HG02852 (cell line): ENCODE measurements around the gene HSPB1.
"Not testable (repeated sequence)": the region's sequence is repeated elsewhere in the genome, so short reads cannot be mapped to it uniquely, and the experiment has no call there.

Experiments
- ATAC-seq: cut with Tn5 transposase; IDR thresholded peaks from one replicate; pipeline ENCODE4 v1.9.1; 2021; ENCODE audit warnings: mild to moderate bottlenecking, moderate library complexity; ENCODE audit not compliant: unreplicated experiment

Gene HSPB1

GRCh38 chr7:76303202-76304147, 1.0 kb downstream of the HSPB1 start:
- peak; percentile 36 for ATAC-seq

DNA sequence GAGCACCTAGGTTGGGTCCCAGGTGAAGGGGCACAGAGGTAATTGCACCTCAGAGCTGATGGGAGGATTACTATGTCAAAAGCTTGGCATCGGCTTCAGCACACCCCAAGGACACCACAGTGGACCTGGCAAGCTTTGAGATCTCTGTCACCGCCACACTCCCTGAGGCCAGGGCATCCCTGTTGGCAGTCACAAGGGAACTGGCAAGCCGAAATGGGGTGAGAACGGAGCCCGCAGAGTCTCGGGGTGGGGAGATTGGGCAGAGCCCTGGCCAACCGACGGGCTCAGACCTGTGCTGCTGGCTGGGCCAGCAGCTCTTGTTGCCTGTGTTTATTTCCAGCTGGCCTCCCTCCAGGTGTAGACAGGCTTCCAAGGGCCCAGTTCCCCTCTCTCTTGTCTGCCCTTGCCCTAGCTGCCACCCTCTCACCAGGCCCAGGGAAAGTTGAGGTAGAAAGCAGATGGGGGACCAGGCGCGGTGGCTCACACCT, 2.5 kb downstream of the HSPB1 start:
- no peak for ATAC-seq

- not testable (repeated sequence) for ATAC-seq
Observed at GRCh38 chr7:76308874-76309273, 6.4 kb downstream of the HSPB1 start.

DNA sequence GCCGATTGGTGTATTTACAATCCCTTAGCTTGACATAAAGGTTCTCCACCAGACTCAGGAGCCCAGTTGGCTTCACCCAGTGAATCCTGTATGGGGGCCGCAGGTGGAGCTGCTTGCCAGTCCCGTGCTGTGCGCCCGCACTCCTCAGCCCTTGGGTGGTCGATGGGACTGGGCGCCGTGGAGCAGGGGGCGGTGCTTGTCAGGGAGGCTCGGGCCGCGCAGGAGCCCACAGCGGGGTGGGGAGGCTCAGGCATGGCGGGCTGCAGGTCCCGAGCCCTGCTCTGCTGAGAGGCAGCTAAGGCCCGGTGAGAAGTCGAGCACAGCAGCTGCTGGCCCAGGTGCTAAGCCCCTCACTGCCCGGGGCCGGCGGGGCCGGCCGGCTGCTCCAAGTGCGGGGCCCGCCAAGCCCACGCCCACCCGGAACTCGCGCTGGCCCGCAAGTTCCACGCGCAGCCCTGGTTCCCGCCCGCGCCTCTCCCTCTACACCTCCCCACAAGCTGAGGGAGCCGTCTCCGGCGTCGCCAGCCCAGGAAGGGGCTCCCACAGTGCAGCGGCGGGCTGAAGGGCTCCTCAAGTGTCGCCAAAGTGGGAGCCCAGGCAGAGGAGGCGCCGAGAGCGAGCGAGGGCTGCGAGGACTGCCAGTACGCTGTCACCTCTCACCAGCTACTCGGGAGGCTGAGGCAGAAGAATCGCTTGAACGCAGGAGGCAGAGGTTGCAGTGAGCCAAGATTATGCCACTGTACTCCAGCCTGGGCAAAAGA, 7.0 kb downstream of the HSPB1 start:
- ATAC-seq = not testable (repeated sequence)

- no peak for ATAC-seq
Observed at GRCh38 chr7:76310102-76310957, 7.9 kb downstream of the HSPB1 start.

GRCh38 chr7:76311838-76312237, 9.4 kb downstream of the HSPB1 start:
- not testable (repeated sequence) for ATAC-seq

- peak; percentile 32 for ATAC-seq
Observed at GRCh38 chr7:76314042-76314721, 11.7 kb downstream of the HSPB1 start.

GRCh38 chr7:76314740-76315139, 12.3 kb downstream of the HSPB1 start:
- not testable (repeated sequence) for ATAC-seq

DNA sequence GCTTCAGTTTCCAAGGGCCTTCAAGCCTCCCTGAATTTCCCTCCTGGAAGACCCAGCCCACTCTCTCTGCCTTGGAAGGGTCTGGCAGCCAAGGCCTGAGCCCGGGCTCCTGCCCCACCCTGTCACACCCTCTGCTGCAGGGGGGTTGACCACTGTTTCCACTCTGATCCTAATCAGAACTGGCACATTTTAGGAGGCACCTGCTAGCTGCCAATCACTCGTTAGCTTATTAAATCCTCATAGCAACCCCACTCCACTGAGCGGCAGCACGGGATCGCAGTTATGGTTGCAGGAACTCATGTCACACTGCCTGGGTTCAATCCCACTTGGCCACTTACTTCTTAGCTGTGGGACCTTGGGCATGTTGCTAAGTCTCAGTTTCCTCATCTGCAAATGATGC, 12.9 kb downstream of the HSPB1 start:
- no peak for ATAC-seq

DNA sequence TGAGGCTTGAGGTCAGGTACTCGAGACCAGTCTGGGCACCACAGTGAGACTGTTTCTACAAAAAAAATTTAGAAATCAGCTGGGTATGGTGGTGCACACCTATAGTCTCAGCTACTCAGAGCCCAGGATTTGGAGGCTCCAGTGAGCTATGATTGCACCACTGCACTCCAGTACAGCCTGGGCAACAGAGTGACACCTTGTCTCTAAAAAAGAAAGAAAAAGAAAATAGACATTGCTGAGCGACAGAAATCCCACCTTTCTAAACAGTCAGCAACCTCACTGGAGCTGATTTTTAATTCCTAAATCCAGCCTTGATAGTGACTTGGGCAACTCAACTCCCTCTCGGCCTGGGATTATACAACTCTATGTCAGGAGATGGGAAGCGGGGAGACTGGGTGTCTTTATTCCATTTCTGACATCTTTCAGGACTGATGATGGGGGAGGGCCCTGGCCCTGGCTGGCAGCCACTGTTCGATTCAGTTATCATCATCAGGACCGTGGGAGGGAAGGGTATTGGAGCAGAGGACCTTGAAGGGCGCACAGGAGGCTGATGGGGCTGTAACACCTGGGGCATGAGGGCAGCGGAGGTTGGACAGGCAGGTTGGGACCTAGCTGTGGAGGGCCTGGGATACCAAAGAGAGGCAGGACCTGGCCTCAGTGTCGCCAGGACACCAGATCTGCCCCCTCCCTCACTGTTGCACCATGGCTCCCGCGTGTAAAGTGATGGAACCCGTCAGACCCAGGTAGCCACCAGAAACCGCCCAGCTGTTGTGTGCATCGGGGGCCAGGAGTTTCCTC, 14.7 kb downstream of the HSPB1 start:
- ATAC-seq = no peak

DNA sequence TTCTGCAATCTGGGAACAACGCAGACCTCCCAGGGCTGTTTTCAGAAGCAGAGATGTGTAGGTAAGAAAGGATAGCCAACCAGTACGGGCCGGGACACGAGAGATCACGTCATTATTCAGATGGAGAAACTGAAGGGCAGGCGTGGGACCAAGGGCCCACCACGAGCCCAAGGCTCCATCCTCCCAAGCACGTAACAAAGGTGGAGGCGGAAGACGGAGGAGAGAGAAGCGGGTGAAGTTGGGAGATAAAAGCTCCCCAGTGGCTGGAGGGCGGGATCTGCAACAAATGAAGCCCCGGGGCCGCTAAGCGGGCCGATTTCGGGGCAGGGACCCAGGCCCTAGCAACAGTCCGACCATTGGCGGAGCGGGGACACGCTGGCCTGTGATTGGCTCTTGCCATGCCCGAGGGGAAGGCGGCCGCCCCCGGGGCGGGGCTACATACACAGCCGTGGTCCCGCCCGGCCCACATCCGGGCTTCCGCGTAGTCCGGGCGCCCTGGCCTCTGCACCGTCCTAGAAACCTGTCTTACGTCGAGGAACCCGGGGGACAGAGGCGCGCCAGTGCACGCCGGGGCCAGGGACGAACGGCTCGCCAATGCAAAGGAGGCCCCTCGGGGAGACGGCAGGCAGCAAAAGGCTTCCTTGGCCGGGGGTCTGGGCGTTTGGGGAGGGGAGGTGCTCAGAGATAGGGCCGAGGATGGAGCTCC, 15.5 kb downstream of the HSPB1 start:
- peak; percentile 86 for ATAC-seq

GRCh38 chr7:76318488-76319353, 16.2 kb downstream of the HSPB1 start:
- ATAC-seq = peak; percentile 40

DNA sequence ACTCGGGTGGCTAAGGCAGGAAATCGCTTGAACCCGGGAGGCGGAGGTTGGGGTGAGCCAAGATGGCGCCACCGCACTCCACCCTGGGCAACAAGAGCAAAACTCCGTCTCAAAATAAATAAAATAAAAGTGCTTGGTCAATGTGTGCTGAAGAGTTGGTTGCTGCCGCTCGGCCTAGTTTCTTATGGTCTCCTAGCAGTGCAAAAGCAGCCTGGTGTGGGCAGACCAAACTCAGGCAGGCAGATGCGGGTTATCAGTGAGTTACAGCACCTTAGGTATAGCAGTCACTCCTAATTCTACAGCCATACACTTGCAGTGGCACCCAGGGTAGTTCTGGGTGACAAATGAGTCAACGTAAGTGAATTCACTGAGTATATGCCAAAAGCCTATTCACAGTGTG, 22.6 kb downstream of the HSPB1 start:
- ATAC-seq = no peak

- ATAC-seq = no peak
Observed at GRCh38 chr7:76325811-76326210, 23.3 kb downstream of the HSPB1 start.

GRCh38 chr7:76326646-76327233, 24.3 kb downstream of the HSPB1 start:
- no peak for ATAC-seq

DNA sequence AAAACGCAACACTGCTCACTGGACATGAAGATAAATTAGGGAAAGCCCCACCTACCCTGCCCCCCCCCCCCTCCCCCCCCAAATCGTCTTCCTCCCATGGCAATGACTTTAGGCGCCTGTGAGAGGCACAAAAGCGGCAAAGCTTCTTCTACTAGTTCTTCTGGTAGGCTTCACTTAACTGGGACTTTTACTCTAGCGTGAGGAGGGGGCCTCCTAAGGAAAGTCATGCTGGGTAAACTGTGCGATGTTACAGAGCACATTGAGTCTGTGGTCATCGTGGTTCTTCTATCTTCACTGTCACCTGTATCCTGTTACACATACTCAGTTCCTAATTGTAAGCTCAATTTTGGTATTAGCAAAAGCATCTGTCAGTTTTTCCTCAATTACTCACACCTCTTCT, 25.1 kb downstream of the HSPB1 start:
- ATAC-seq = no peak

DNA sequence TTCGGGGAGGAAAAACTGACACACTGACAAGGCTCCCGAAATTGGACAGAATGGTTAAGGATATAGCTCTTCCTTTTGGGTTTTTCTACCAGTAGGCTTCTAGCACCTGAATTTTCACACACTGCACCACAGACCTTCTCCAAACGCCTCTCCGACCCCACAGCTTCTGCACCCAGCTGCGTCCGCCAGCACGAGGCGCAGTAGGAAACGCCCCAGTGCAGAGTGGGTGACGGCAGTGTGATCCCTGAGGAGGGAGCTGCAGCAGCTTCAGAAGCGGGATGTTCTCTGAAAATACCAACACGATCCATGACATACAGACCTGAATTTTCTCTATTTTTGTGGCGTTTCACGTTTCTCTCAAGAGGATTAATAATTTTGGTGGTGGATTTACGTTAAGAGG, 25.9 kb downstream of the HSPB1 start:
- ATAC-seq = no peak
